Erythroblast (primary cell): ENCODE data around the gene PHACTR3.

ENCODE experiments used
- GATA1 ChIP-seq: IDR thresholded peaks from 2 replicates; pipeline ENCODE4 v1.6.1; 2011; ENCODE audit warnings: low read depth, mild to moderate bottlenecking, control low read depth, low read length, moderate library complexity
- POLR2A ChIP-seq: IDR thresholded peaks from 2 replicates; pipeline ENCODE4 v1.6.1; 2011; ENCODE audit warnings: mild to moderate bottlenecking, low read length

DNA sequence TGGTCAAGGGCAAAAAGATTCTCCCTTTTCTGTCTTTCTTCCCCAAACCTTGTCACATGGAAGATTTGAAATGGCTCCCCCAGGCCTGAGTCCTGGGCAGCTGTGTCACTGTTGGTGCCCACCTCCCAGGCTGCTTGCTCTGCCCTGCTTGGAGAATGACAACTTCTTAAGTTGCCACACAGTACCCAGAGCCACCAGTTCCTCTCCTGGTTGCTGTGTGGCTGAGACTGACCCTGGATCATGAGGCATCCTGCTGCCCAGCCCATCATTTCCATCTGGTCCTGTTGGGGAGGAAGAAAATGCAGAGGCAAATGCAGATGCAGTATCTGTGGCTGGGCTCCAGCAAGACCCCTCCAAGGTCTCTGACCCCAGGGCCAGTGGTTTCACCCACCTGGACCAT lies 113.7 kb downstream of the PHACTR3 start:
- no peak for TF ChIP-seq POLR2A
- TF ChIP-seq GATA1, result no peak
